Thyroid gland (tissue), 4 donors: Measurements from ENCODE around the gene EGFL8.

Experiments used
- CTCF ChIP-seq, 6 experiments: fragments of 200-600 bp in 3 of 6; fragments of 450-650 bp in 3 of 6; sonication (generic) in 3 of 6; IDR thresholded peaks; one replicate each; pipeline ENCODE4 v1.5.1; 2016 to 2019; ENCODE audit warnings: antibody characterized with exemption in 6 of 6, mild to moderate bottlenecking in 2 of 6, inconsistent platforms in 1 of 6, moderate library complexity in 1 of 6
- POLR2A ChIP-seq, 2 donors: fragments of 450-650 bp; IDR thresholded peaks; one replicate each; pipeline ENCODE4 v1.6.1; 2017; ENCODE audit warnings: antibody characterized with exemption in 2 of 2, mild to moderate bottlenecking in 2 of 2, moderate library complexity in 1 of 2

DNA sequence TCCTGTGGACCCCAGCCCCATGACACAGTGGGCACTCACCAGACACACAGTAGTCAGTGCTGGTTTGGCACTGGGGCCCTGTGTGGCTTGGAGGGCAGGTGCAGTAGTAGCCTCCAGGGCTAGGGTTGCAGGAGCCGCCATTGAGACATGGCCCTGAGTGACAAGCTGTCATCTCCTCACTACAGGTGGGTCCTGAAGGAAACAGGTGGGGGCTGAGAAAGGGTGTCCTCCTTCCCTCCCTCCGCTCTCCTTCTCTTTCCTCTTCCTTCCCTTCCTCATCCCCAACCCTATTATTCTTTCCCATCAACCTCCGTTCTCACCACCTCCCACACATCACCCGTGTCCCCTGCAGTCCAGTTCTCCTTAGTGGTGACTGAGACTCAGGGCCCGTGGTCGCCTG, 49.3 kb downstream of the EGFL8 start:
- TF ChIP-seq CTCF (IDR thresholded peaks at IDR 0.05) = no peak
- TF ChIP-seq POLR2A (IDR thresholded peaks at IDR 0.05) = no peak
